HCT116 (cell line): Measurements from ENCODE around the gene ZNF213.

Experiments used
- EZH2phosphoT487 ChIP-seq: fragments of 200-600 bp; IDR thresholded peaks from 2 replicates; pipeline ENCODE4 v1.6.1; 2018; ENCODE audit warnings: antibody characterized with exemption, borderline replicate concordance
- JUND ChIP-seq: IDR thresholded peaks from 2 replicates; pipeline ENCODE4 v1.6.1; 2012
- POLR2A ChIP-seq: IDR thresholded peaks from 2 replicates; pipeline ENCODE4 v1.7.0; 2011; ENCODE audit warnings: borderline replicate concordance; ENCODE audit not compliant: insufficient read depth, insufficient read length; ENCODE audit errors: extremely low read depth
- POLR2AphosphoS5 ChIP-seq: IDR thresholded peaks from 2 replicates; pipeline ENCODE4 v1.6.1; 2011; ENCODE audit warnings: mild to moderate bottlenecking, low read depth, low read length, moderate library complexity
- RAD21 ChIP-seq: IDR thresholded peaks from 2 replicates; pipeline ENCODE4 v1.6.1; 2012; ENCODE audit warnings: low read depth, mild to moderate bottlenecking
- SP1 ChIP-seq: IDR thresholded peaks from 2 replicates; pipeline ENCODE4 v1.6.1; 2012; ENCODE audit warnings: low read depth
- ZNF274 ChIP-seq: fragments of 200-500 bp; sonication (Bioruptor generic); IDR thresholded peaks from 2 replicates; pipeline ENCODE4 v1.6.1; 2014; ENCODE audit warnings: mild to moderate bottlenecking, low read depth, low read length, inconsistent platforms
- TF ChIP-seq, protein P1 (sequence below), 3 experiments: fragments of 200-600 bp in 1 of 3; sonication (generic) in 1 of 3; IDR thresholded peaks in 2 of 3; conservative IDR thresholded peaks in 1 of 3; 2 replicates each; pipeline ENCODE4 v1.5.1; 2012 to 2017; ENCODE audit warnings: low read depth in 2 of 3, low read length in 2 of 3, antibody characterized with exemption in 1 of 3, borderline replicate concordance in 1 of 3, control low read depth in 1 of 3, mild to moderate bottlenecking in 1 of 3, mixed read lengths in 1 of 3, mixed run types in 1 of 3, moderate library complexity in 1 of 3; ENCODE audit not compliant: insufficient read depth in 1 of 3
- TF ChIP-seq, protein P2 (sequence below): IDR thresholded peaks from 2 replicates; pipeline ENCODE4 v1.6.1; 2012
- TF ChIP-seq, protein P3 (sequence below): IDR thresholded peaks from 2 replicates; pipeline ENCODE4 v1.6.1; 2012
- TF ChIP-seq, protein P4 (sequence below): IDR thresholded peaks from 2 replicates; pipeline ENCODE4 v1.6.1; 2012; ENCODE audit warnings: low read depth

DNA sequence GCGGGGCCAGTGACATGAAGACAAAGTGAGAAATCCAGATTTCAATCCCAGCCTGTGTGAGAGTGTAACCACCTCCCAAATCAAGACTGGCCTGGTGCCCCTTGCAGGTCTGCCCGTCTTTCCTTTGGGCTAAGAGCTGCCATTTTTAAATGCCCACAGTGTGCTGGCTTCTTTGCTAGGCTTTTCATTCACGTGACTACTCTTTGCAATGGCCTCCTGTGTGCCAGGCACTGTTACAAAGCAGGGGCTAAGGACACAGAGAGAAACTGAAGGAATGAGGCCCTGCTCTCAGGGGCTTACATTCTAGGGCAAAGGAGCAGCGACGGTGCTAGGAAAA lies 35.5 kb upstream of the ZNF213 start:
- TF ChIP-seq, protein P1, sequence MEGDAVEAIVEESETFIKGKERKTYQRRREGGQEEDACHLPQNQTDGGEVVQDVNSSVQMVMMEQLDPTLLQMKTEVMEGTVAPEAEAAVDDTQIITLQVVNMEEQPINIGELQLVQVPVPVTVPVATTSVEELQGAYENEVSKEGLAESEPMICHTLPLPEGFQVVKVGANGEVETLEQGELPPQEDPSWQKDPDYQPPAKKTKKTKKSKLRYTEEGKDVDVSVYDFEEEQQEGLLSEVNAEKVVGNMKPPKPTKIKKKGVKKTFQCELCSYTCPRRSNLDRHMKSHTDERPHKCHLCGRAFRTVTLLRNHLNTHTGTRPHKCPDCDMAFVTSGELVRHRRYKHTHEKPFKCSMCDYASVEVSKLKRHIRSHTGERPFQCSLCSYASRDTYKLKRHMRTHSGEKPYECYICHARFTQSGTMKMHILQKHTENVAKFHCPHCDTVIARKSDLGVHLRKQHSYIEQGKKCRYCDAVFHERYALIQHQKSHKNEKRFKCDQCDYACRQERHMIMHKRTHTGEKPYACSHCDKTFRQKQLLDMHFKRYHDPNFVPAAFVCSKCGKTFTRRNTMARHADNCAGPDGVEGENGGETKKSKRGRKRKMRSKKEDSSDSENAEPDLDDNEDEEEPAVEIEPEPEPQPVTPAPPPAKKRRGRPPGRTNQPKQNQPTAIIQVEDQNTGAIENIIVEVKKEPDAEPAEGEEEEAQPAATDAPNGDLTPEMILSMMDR (IDR thresholded peaks at IDR 0.05 in 2 of 3, conservative IDR thresholded peaks at IDR 0.05 in 1 of 3; ENCODE audit: borderline replicate concordance in 1 of 3, insufficient read depth in 1 of 3, low read depth in 2 of 3, low read length in 2 of 3), result no peak
- TF ChIP-seq, protein P2, sequence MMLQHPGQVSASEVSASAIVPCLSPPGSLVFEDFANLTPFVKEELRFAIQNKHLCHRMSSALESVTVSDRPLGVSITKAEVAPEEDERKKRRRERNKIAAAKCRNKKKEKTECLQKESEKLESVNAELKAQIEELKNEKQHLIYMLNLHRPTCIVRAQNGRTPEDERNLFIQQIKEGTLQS, result no peak
- no peak for TF ChIP-seq POLR2A
- TF ChIP-seq, protein P3, sequence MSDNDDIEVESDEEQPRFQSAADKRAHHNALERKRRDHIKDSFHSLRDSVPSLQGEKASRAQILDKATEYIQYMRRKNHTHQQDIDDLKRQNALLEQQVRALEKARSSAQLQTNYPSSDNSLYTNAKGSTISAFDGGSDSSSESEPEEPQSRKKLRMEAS, result no peak
- no peak for TF ChIP-seq ZNF274
- TF ChIP-seq JUND, result no peak
- TF ChIP-seq POLR2AphosphoS5, result no peak
- TF ChIP-seq, protein P4, sequence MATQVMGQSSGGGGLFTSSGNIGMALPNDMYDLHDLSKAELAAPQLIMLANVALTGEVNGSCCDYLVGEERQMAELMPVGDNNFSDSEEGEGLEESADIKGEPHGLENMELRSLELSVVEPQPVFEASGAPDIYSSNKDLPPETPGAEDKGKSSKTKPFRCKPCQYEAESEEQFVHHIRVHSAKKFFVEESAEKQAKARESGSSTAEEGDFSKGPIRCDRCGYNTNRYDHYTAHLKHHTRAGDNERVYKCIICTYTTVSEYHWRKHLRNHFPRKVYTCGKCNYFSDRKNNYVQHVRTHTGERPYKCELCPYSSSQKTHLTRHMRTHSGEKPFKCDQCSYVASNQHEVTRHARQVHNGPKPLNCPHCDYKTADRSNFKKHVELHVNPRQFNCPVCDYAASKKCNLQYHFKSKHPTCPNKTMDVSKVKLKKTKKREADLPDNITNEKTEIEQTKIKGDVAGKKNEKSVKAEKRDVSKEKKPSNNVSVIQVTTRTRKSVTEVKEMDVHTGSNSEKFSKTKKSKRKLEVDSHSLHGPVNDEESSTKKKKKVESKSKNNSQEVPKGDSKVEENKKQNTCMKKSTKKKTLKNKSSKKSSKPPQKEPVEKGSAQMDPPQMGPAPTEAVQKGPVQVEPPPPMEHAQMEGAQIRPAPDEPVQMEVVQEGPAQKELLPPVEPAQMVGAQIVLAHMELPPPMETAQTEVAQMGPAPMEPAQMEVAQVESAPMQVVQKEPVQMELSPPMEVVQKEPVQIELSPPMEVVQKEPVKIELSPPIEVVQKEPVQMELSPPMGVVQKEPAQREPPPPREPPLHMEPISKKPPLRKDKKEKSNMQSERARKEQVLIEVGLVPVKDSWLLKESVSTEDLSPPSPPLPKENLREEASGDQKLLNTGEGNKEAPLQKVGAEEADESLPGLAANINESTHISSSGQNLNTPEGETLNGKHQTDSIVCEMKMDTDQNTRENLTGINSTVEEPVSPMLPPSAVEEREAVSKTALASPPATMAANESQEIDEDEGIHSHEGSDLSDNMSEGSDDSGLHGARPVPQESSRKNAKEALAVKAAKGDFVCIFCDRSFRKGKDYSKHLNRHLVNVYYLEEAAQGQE, result no peak
- TF ChIP-seq EZH2phosphoT487, result no peak
- TF ChIP-seq SP1, result no peak
- TF ChIP-seq RAD21, result no peak
